ENCODE data around the gene PI3.

DNA sequence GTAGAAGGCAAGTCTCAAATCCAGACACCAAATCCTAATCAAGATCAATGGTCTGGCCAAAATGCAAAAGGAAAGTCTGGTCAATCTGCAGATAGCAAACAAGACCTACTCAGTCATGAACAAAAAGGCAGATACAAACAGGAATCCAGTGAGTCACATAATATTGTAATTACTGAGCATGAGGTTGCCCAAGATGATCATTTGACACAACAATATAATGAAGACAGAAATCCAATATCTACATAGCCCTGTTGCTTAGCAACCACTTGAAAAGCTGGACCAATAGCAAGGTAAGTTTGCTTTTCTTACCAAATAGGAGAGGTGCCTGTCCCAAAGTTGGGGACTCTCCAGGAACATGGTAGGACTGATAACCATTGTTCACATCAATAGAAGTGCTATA lies 48.4 kb downstream of the PI3 start:
- TF ChIP-seq, protein P1, sequence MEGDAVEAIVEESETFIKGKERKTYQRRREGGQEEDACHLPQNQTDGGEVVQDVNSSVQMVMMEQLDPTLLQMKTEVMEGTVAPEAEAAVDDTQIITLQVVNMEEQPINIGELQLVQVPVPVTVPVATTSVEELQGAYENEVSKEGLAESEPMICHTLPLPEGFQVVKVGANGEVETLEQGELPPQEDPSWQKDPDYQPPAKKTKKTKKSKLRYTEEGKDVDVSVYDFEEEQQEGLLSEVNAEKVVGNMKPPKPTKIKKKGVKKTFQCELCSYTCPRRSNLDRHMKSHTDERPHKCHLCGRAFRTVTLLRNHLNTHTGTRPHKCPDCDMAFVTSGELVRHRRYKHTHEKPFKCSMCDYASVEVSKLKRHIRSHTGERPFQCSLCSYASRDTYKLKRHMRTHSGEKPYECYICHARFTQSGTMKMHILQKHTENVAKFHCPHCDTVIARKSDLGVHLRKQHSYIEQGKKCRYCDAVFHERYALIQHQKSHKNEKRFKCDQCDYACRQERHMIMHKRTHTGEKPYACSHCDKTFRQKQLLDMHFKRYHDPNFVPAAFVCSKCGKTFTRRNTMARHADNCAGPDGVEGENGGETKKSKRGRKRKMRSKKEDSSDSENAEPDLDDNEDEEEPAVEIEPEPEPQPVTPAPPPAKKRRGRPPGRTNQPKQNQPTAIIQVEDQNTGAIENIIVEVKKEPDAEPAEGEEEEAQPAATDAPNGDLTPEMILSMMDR (IDR thresholded peaks at IDR 0.05): no peak
- TF ChIP-seq POLR2A (IDR thresholded peaks at IDR 0.05) (no peak), EP300 (IDR thresholded peaks at IDR 0.05) (no peak), POLR2AphosphoS5 (IDR thresholded peaks at IDR 0.05) (no peak)
